Right lobe of liver (tissue), 6 donors: ENCODE results near the gene LDLRAD4. TPM values are rescaled to one million over a fixed set of nuclear protein-coding genes. Genes with fewer than 3 reads are reported as not detected.

Experiments
- ATAC-seq, 4 donors: fragments of 200-7000 bp; cut with Tn5 transposase; one replicate each; pipeline ENCODE4 v1.9.1; 2020; ENCODE audit warnings: mild to moderate bottlenecking in 4 of 4, moderate library complexity in 4 of 4
- DNase-seq, 3 donors: peaks; one replicate each; pipeline ENCODE4 v3.0.0-alpha.2; 2020
- H3K27ac ChIP-seq, 3 donors: fragments of 200-600 bp; one replicate each; pipeline ENCODE4 v1.8.0; 2022
- H3K27me3 ChIP-seq, 2 donors: fragments of 200-600 bp; one replicate each; pipeline ENCODE4 v1.8.0; 2022
- H3K36me3 ChIP-seq, 4 donors: fragments of 200-600 bp; sonication (generic) in 1 of 4; one replicate each; pipeline versions ENCODE4 v1.5.1 to v1.8.0; 2017 to 2022; ENCODE audit warnings: control low read depth in 1 of 4
- H3K4me1 ChIP-seq, 4 donors: fragments of 200-600 bp; sonication (generic) in 1 of 4; one replicate each; pipeline versions ENCODE4 v1.5.1 to v1.8.0; 2017 to 2022; ENCODE audit warnings: control low read depth in 1 of 4
- H3K4me3 ChIP-seq, 3 donors: fragments of 200-600 bp; one replicate each; pipeline ENCODE4 v1.8.0; 2022
- H3K9me3 ChIP-seq, 4 donors: fragments of 200-600 bp; sonication (generic) in 1 of 4; one replicate each; pipeline versions ENCODE4 v1.5.1 to v1.8.0; 2017 to 2022; ENCODE audit warnings: control low read depth in 1 of 4
- CTCF ChIP-seq, 4 donors: fragments of 200-600 bp in 3 of 4; fragments of 450-650 bp in 1 of 4; IDR thresholded peaks; one replicate each; pipeline versions ENCODE4 v1.5.1 to v1.8.0; 2016 to 2022; ENCODE audit warnings: antibody characterized with exemption in 4 of 4, mild to moderate bottlenecking in 2 of 4
- POLR2A ChIP-seq: fragments of 450-650 bp; IDR thresholded peaks from one replicate; pipeline ENCODE4 v1.6.1; 2017; ENCODE audit warnings: antibody characterized with exemption, mild to moderate bottlenecking
- WGBS: methylation state at CpG from one replicate; pipeline ENCODE4 v1.1.6; 2018; ENCODE audit warnings: low coverage, low lambda C conversion rate; ENCODE audit not compliant: insufficient coverage; ENCODE audit errors: missing lambda C conversion rate; 5-methylcytosine and 5-hydroxymethylcytosine counted together
- intact Hi-C, 2 donors: fragments of 100-400 bp; cut with DNase I; formaldehyde crosslinking; loops; one replicate each; pipeline versions ENCODE4 v1.11.2 to v1.14.1; 2022
- total RNA-seq, 6 experiments: library from RNA; depleted of rRNA in 2 of 6; stranded (reverse); fragments of >200 nt in 2 of 6; fragmentation: NEBNext Ultra II Directional in 3 of 6; extraction: Animal tissue kit (Norgen Biotek cat#: 25700) in 3 of 6; gene quantifications; one replicate each; pipeline versions ENCODE4 v1.1.0 to v1.2.4, GENCODE V29; 2016 to 2023
- donor health status: DM: no; HTN: yes; CAD: no.
- donor health status: DM: no; HTN: no; CAD: no.
- donor health status: DM: no; HTN: no; CAD: no.
- donor health status: DM: no; HTN: yes; CAD: no.
- donor health status: DM: no; HTN: yes; CAD: no.

Gene LDLRAD4
- total RNA-seq, 6 experiments from 2014 or later, result 10.6 to 66.4 (median 18.7) TPM

DNA sequence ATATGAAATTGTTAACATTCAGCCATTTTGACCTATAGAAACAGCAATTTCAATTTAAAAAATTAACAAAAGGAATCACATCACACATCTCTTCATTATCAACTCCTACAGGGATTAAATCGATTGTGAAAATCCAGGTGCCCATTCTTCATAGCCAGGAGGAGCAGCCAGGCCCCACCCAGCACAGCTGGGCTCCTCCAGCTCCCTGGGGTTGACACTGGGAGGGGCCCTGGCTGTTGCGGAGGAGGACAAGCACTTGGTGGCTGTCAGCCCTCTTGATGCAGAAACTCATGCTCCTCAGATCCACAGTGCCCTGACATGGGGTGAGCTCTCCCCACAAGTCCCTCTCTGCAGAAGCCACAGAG is 408.0 kb downstream of the LDLRAD4 start:
- DNase-seq (no peak), ATAC-seq (no peak)
- no peaks in the 10 kb centered on the region for H3K27me3 ChIP-seq
- H3K4me1 ChIP-seq, result no peaks in the 10 kb centered on the region
- H3K36me3 ChIP-seq, result peaks cover 0 to 9% (median 1%) of the 10 kb centered on the region in 4 donors
- no peak overlapping the region for H3K4me3 ChIP-seq
- intact Hi-C loops, result no loop called here
- 80% methylated on average over 1 of the region's 2 CpGs for WGBS
- no peaks in the 10 kb centered on the region for H3K9me3 ChIP-seq
- H3K27ac ChIP-seq, result no peak overlapping the region
- no peak for TF ChIP-seq CTCF (IDR thresholded peaks at IDR 0.05)
- no peak for TF ChIP-seq POLR2A

DNA sequence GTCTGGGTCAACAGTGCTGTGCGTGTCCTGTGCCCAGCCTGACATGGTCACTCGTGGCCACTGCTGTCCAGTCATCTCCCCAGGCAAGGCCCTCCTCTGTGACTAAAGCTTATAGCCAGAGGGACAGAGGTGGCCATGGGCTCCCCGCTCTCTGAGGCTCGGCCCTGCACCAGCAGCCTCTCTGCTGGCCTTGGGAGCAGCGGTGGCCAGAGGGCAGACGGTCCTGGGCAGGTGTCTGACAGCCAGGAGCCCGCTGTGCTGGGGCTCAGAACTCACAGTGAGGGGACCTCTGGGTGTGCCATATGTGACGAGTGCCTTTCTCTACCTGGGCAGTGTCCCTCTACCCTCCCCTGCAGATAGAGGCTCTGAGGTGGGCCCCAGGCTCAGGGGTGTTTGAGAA is 409.1 kb downstream of the LDLRAD4 start:
- H3K9me3 ChIP-seq, result no peaks in the 10 kb centered on the region
- WGBS, result 50% methylated on average over 2 of the region's 8 CpGs
- no peak overlapping the region for H3K4me3 ChIP-seq
- TF ChIP-seq POLR2A, result no peak
- no peak for TF ChIP-seq CTCF (IDR thresholded peaks at IDR 0.05)
- intact Hi-C loops, result no loop called here
- H3K27ac ChIP-seq, result no peak overlapping the region
- ATAC-seq (no peak), DNase-seq (no peak)
- H3K36me3 ChIP-seq, result peaks cover 0 to 9% (median 1%) of the 10 kb centered on the region in 4 donors
- no peaks in the 10 kb centered on the region for H3K27me3 ChIP-seq
- H3K4me1 ChIP-seq, result no peaks in the 10 kb centered on the region

DNA sequence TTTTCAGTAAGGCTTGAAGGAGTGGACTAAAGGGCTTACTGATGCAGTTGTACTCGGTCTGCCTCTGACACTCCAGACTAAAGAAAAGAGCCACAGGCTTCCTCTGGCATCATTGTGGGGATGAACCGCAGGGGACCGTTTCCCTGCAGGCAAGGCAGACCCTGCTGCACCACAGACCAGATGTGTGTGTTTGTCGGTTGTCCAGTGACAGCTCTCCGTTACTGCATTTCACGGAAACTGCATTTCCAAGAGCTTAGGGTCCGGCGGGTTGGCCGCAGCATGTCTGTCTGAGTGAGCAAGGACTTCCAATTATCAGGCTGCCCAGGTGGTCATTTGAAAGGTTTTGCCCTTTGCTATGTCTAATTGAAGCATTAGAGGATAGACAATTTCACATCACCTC is 409.7 kb downstream of the LDLRAD4 start:
- Histone ChIP-seq H3K27ac (no peak overlapping the region), H3K36me3 (peaks cover 0 to 3% (median under 1%) of the 10 kb centered on the region in 4 donors), H3K4me3 (no peak overlapping the region), H3K4me1 (no peaks in the 10 kb centered on the region), H3K27me3 (no peaks in the 10 kb centered on the region), H3K9me3 (no peaks in the 10 kb centered on the region)
- DNase-seq, result no peak
- no peak for ATAC-seq
- TF ChIP-seq POLR2A, result no peak
- TF ChIP-seq CTCF (IDR thresholded peaks at IDR 0.05), result no peak
- intact Hi-C loops, result no loop called here
- no CpG with 5 or more reads among the region's 9 CpGs for WGBS

- Histone ChIP-seq H3K27me3 (no peaks in the 10 kb centered on the region), H3K4me1 (no peaks in the 10 kb centered on the region), H3K27ac (no peak overlapping the region), H3K9me3 (no peaks in the 10 kb centered on the region), H3K36me3 (no peaks in the 10 kb centered on the region), H3K4me3 (no peak overlapping the region)
- intact Hi-C loops, result no loop called here
- TF ChIP-seq CTCF (IDR thresholded peaks at IDR 0.05) (peak; percentile 62 to 80 (median 66)), POLR2A (no peak)
- no peak for DNase-seq
- WGBS, result 45% methylated on average over 7 of the region's 8 CpGs
- peak; percentile 83 to 98 (median 87) for ATAC-seq
Measured at GRCh38 chr18:13629841-13630715, 411.5 kb downstream of the LDLRAD4 start.
